Gastrocnemius medialis (tissue), 4 donors: ENCODE measurements around the gene DAND5. TPM values are rescaled to one million over a fixed set of nuclear protein-coding genes. Genes with fewer than 3 reads are reported as not detected.

Experiments
- ATAC-seq, 2 donors: fragments of 150-250 bp; one replicate each; pipeline ENCODE4 v1.9.1; 2016
- DNase-seq, 2 donors: peaks; one replicate each; pipeline ENCODE4 v3.0.0-alpha.2; 2019
- H3K27ac ChIP-seq, 4 donors: fragments of 200-600 bp; sonication (generic); 1 replicate in 1 of 4; 2 replicates in 3 of 4; pipeline ENCODE4 v1.5.1; 2016 to 2018; ENCODE audit warnings: mild to moderate bottlenecking in 2 of 4, moderate library complexity in 1 of 4
- H3K27me3 ChIP-seq, 3 donors: fragments of 200-600 bp; sonication (generic) in 2 of 3; 1 replicate in 1 of 3; 2 replicates in 2 of 3; pipeline versions ENCODE4 v1.5.1 to v1.6.0; 2016 to 2019; ENCODE audit warnings: mild to moderate bottlenecking in 1 of 3, moderate library complexity in 1 of 3
- H3K36me3 ChIP-seq, 2 donors: fragments of 200-600 bp; sonication (generic) in 1 of 2; one replicate each; pipeline ENCODE4 v1.5.1; 2017 to 2018
- H3K4me1 ChIP-seq, 2 donors: fragments of 200-600 bp; sonication (generic) in 1 of 2; one replicate each; pipeline ENCODE4 v1.5.1; 2016 to 2017; ENCODE audit warnings: mild to moderate bottlenecking in 2 of 2
- H3K4me3 ChIP-seq, 4 donors: fragments of 200-600 bp; sonication (generic) in 3 of 4; 1 replicate in 1 of 4; 2 replicates in 3 of 4; pipeline ENCODE4 v1.5.1; 2016 to 2019; ENCODE audit warnings: mild to moderate bottlenecking in 2 of 4
- H3K9me3 ChIP-seq, 3 donors: fragments of 200-600 bp; sonication (generic) in 2 of 3; 1 replicate in 1 of 3; 2 replicates in 2 of 3; pipeline ENCODE4 v1.5.1; 2016 to 2019
- POLR2A ChIP-seq, 2 donors: fragments of 450-650 bp; IDR thresholded peaks; one replicate each; pipeline ENCODE4 v1.6.1; 2017; ENCODE audit warnings: antibody characterized with exemption in 2 of 2, mild to moderate bottlenecking in 2 of 2, moderate library complexity in 2 of 2
- in situ Hi-C, 4 donors: fragments of 200-750 bp; cut with MboI; loops; one replicate each; pipeline versions ENCODE4 v1.15.0 to v1.8.0; 2017; ENCODE audit warnings: low sequenced_read_pairs in 4 of 4
- intact Hi-C: fragments of 100-400 bp; cut with DNase I; formaldehyde crosslinking; loops from one replicate; pipeline ENCODE4 v1.15.1; 2023; ENCODE audit warnings: low total_unique reads
- total RNA-seq, 4 donors: library from RNA; depleted of rRNA; stranded (reverse); fragments of >200 nt; gene quantifications; one replicate each; pipeline versions ENCODE4 v1.1.0 to v1.2.3, GENCODE V29; 2016
- TF ChIP-seq, protein P1 (sequence below), 5 experiments: fragments of 450-650 bp in 3 of 5; fragments of 200-600 bp in 2 of 5; sonication (generic) in 2 of 5; IDR thresholded peaks in 4 of 5; conservative IDR thresholded peaks in 1 of 5; 1 replicate in 4 of 5; 2 replicates in 1 of 5; pipeline ENCODE4 v1.5.1; 2016 to 2019; ENCODE audit warnings: antibody characterized with exemption in 5 of 5, mild to moderate bottlenecking in 3 of 5, moderate library complexity in 3 of 5

Gene DAND5
- total RNA-seq, 4 donors from 2014 or later: not detected

DNA sequence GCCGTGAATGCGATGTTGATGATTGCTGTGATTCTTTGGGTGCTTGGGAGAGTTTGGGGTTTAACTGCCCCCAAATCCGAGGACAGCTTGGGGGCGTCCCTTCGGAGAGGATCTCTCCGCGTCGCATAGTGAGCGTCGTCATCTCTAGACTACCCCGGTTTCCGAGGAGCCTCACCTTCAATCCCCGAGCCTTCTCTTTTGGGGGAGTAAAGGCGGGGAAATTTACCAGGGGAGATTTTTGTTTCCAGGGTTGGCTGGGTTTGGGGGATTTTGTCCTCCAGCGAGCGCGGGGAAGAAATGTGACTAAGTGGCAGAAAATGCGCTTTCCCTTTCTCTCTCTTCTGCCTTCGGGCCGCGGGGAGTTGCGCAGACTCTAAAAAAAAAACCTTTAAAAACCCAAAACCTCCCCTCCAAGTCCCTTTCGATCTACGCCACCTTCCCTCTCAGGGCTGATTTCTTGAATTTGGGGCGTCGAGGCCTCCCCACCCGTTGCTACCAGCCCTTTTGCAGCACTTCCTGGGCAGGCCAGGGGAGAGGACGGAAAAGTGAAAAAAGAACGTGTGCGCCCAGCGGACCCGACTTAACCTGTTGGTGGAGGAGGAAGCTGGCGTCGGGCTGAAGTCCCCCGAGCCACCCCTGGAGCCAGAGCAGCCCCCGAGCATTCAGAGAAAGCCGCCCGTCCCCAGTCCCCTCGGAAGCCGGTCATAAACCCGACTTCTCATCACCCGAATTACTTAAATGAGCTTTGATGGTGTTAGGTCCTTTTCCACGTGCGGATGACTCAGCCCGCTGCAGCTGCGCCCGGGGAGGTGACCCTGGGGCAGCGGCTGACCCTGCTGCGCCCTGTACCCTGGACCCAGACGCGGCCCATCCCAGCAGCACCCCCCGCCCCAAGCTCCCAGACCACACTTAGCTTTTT, 43.6 kb downstream of the DAND5 start:
- ATAC-seq (peak; percentile 55 to 74), DNase-seq (peak; percentile 91 to 93)
- H3K36me3 ChIP-seq: no peaks in the 10 kb centered on the region
- H3K27ac ChIP-seq: peak overlapping the region; percentile 97 to 100 (median 99)
- H3K9me3 ChIP-seq: no peaks in the 10 kb centered on the region
- in situ Hi-C loops (no loop called here), intact Hi-C loops (loop anchor here (2.0 kb wide), 1 partner anchor 16 kb away; no protein-coding TSS in a partner anchor)
- H3K27me3 ChIP-seq: no peaks in the 10 kb centered on the region
- peaks cover 71 to 79% of the 10 kb centered on the region in 2 donors for H3K4me1 ChIP-seq
- peak overlapping the region; percentile 52 to 74 (median 59) for H3K4me3 ChIP-seq
- TF ChIP-seq, protein P1, sequence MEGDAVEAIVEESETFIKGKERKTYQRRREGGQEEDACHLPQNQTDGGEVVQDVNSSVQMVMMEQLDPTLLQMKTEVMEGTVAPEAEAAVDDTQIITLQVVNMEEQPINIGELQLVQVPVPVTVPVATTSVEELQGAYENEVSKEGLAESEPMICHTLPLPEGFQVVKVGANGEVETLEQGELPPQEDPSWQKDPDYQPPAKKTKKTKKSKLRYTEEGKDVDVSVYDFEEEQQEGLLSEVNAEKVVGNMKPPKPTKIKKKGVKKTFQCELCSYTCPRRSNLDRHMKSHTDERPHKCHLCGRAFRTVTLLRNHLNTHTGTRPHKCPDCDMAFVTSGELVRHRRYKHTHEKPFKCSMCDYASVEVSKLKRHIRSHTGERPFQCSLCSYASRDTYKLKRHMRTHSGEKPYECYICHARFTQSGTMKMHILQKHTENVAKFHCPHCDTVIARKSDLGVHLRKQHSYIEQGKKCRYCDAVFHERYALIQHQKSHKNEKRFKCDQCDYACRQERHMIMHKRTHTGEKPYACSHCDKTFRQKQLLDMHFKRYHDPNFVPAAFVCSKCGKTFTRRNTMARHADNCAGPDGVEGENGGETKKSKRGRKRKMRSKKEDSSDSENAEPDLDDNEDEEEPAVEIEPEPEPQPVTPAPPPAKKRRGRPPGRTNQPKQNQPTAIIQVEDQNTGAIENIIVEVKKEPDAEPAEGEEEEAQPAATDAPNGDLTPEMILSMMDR (IDR thresholded peaks at IDR 0.05 in 4 of 5, conservative IDR thresholded peaks at IDR 0.05 in 1 of 5): no peak
- TF ChIP-seq POLR2A (IDR thresholded peaks at IDR 0.05): peak; percentile 92 to 94

DNA sequence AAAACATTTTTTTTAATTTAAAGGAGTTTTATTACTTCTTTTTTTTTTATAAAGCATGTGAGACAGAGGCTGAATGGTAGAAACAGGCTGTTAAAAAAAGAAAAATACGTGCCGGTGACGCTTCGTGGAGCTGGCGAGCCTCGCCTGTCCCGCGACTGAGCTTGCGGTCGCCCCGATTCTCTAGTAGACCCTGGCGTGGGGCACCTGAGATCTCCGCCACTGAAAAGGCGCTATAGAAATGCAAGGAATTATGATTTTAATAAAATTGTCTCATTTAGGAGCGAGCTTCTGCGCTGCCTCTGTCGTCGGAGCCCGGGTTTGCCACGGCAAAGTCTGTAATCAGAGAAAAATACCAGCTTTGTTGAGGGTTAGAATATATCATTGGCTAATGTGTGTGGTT, 44.3 kb downstream of the DAND5 start:
- intact Hi-C loops (loop anchor here (2.0 kb wide), 1 partner anchor 17 kb away; no protein-coding TSS in a partner anchor), in situ Hi-C loops (no loop called here)
- H3K36me3 ChIP-seq: no peaks in the 10 kb centered on the region
- ATAC-seq (no peak), DNase-seq (no peak)
- H3K27me3 ChIP-seq: no peaks in the 10 kb centered on the region
- TF ChIP-seq, protein P1 (IDR thresholded peaks at IDR 0.05 in 4 of 5, conservative IDR thresholded peaks at IDR 0.05 in 1 of 5): no peak
- no peak for TF ChIP-seq POLR2A (IDR thresholded peaks at IDR 0.05)
- no peaks in the 10 kb centered on the region for H3K9me3 ChIP-seq
- H3K4me1 ChIP-seq: peaks cover 68 to 77% of the 10 kb centered on the region in 2 donors
- peak overlapping the region; percentile 52 to 74 (median 59) for H3K4me3 ChIP-seq
- H3K27ac ChIP-seq: peak overlapping the region; percentile 97 to 100 (median 99)

DNA sequence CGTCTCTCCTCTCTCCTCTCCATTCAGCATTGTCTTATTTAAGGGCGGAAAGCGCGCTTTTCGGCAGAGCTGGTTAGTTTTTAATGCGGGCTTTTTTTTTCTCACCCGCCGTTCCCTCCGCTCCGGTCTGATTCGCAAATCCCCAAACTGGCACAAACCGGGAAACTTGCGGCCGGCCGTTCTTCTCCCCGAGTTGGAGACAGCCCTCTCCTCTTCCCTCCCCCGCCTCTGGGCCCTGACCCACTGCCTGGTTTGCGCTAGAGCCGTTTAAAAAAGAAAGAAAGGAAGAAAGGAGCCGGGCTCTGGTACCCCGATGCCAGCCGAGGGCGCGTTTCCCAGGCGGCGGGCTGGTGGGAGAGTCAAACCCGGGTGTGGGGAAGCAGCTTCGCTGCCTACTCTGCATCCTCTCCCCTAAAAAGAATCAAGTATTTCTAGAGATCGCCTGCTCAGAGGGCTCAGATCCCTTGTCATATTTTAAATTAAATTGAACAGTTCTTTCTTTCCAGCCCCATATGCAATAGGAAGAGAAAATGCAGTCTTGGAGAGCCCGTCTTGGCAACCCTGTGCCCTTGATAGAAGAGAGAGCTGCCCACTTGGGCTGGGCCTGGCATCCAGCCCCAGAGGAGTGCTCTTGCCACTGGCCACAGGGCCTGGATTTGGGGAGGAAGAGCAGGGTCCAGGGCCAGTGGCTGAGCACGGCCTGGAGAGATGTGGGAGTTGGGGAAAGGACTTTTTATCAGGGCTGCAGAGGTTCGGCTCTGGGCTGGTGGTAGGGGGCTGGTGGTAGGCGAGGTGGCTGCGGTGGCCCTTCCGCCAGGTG, 44.9 kb downstream of the DAND5 start:
- Histone ChIP-seq H3K4me3 (peak overlapping the region; percentile 52 to 74 (median 59)), H3K36me3 (no peaks in the 10 kb centered on the region), H3K27me3 (no peaks in the 10 kb centered on the region), H3K4me1 (peaks cover 69 to 76% of the 10 kb centered on the region in 2 donors), H3K9me3 (no peaks in the 10 kb centered on the region), H3K27ac (peak overlapping the region; percentile 97 to 100 (median 99))
- TF ChIP-seq POLR2A (IDR thresholded peaks at IDR 0.05): no peak
- TF ChIP-seq, protein P1 (IDR thresholded peaks at IDR 0.05 in 4 of 5, conservative IDR thresholded peaks at IDR 0.05 in 1 of 5): no peak
- ATAC-seq (peak in 1 of 2 donors; percentile 31), DNase-seq (peak in 1 of 2 donors; percentile 74)
- in situ Hi-C loops (no loop called here), intact Hi-C loops (no loop called here)

DNA sequence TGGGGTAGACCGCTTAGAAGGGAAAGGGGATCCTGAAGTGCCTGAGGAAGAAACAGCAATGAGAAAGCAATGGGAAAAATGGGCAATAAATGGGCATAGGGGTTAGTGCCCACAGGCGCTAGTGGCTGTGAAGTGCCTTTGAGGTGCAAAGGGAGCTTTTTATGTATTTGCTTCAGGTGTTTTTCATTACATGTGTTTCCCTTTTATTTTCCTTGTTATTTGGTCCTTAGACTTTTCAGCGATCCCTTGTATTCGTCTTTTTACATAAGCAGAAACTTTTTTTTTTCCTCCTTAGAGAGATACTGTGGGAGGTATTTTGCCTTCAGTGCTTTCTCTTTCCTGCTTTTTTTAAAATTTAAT, 45.5 kb downstream of the DAND5 start:
- no peaks in the 10 kb centered on the region for H3K36me3 ChIP-seq
- in situ Hi-C loops (no loop called here), intact Hi-C loops (no loop called here)
- H3K4me1 ChIP-seq: peaks cover 69 to 76% of the 10 kb centered on the region in 2 donors
- peak overlapping the region; percentile 97 to 100 (median 99) for H3K27ac ChIP-seq
- TF ChIP-seq, protein P1 (IDR thresholded peaks at IDR 0.05 in 4 of 5, conservative IDR thresholded peaks at IDR 0.05 in 1 of 5): no peak
- TF ChIP-seq POLR2A (IDR thresholded peaks at IDR 0.05): no peak
- H3K4me3 ChIP-seq: peak overlapping the region; percentile 52 to 74 (median 59)
- ATAC-seq (no peak), DNase-seq (no peak)
- H3K27me3 ChIP-seq: no peaks in the 10 kb centered on the region
- H3K9me3 ChIP-seq: no peaks in the 10 kb centered on the region
